CD14-positive monocyte (primary cell): ENCODE results near the gene IRF7. TPM values are rescaled to one million over a fixed set of nuclear protein-coding genes. Genes with fewer than 3 reads are reported as not detected.
A peak's percentile ranks its signal among the peaks of the same experiment; 100 is the strongest.

Experiments
- DNase-seq, 3 donors: peaks; one replicate each; pipeline ENCODE4 v3.0.0-alpha.2; 2011 to 2022
- H2AFZ ChIP-seq: 2 replicates; pipeline ENCODE4 v1.6.0; 2012; ENCODE audit warnings: mild to moderate bottlenecking, low read depth, low read length, inconsistent platforms; ENCODE audit not compliant: insufficient read depth, poor library complexity, severe bottlenecking
- H3K27ac ChIP-seq, 2 donors: 1 replicate in 1 of 2; 2 replicates in 1 of 2; pipeline ENCODE4 v1.5.1; 2012 to 2013; ENCODE audit warnings: low read length in 2 of 2, control low read depth in 1 of 2, inconsistent platforms in 1 of 2, low read depth in 1 of 2, mild to moderate bottlenecking in 1 of 2
- H3K27me3 ChIP-seq, 2 donors: one replicate each; pipeline versions ENCODE4 v1.6.0 to v1.6.1; 2011 to 2013; ENCODE audit warnings: low read length in 2 of 2; ENCODE audit not compliant: control insufficient read depth in 2 of 2, insufficient read depth in 2 of 2
- H3K36me3 ChIP-seq, 2 donors: replicated peaks in 1 of 2; 1 replicate in 1 of 2; 2 replicates in 1 of 2; pipeline versions ENCODE4 v1.5.1 to v1.6.1; 2012 to 2013; ENCODE audit warnings: low read length in 2 of 2, control low read depth in 1 of 2, inconsistent platforms in 1 of 2, mild to moderate bottlenecking in 1 of 2; ENCODE audit not compliant: insufficient read depth in 2 of 2, control insufficient read depth in 1 of 2
- H3K4me1 ChIP-seq, 2 donors: 1 replicate in 1 of 2; 2 replicates in 1 of 2; pipeline versions ENCODE4 v1.5.1 to v1.6.1; 2012 to 2013; ENCODE audit warnings: low read length in 2 of 2, control low read depth in 1 of 2, inconsistent platforms in 1 of 2, mild to moderate bottlenecking in 1 of 2, moderate library complexity in 1 of 2; ENCODE audit not compliant: insufficient read depth in 2 of 2, control insufficient read depth in 1 of 2
- H3K4me2 ChIP-seq: replicated peaks from 2 replicates; pipeline ENCODE3; 2012; ENCODE audit warnings: low read length, moderate library complexity, mild to moderate bottlenecking; ENCODE audit not compliant: poor library complexity, severe bottlenecking; ENCODE audit errors: extremely low read depth
- H3K4me3 ChIP-seq, 3 experiments: fragments of 200-600 bp in 1 of 3; sonication (generic) in 1 of 3; replicated peaks in 1 of 3; 1 replicate in 2 of 3; 2 replicates in 1 of 3; pipeline ENCODE4 v1.5.1; 2011 to 2013; ENCODE audit warnings: low read length in 3 of 3, mild to moderate bottlenecking in 3 of 3, control low read depth in 2 of 3, low read depth in 2 of 3, inconsistent platforms in 1 of 3, moderate library complexity in 1 of 3
- H3K79me2 ChIP-seq: 2 replicates; pipeline ENCODE4 v1.6.0; 2012; ENCODE audit warnings: mild to moderate bottlenecking, control low read depth, inconsistent platforms, low read length, moderate library complexity; ENCODE audit not compliant: insufficient read depth
- H3K9ac ChIP-seq: 2 replicates; pipeline ENCODE4 v1.6.0; 2017; ENCODE audit warnings: low read length, mild to moderate bottlenecking; ENCODE audit not compliant: insufficient read depth, poor library complexity, severe bottlenecking
- H3K9me3 ChIP-seq, 2 donors: replicated peaks in 1 of 2; 1 replicate in 1 of 2; 2 replicates in 1 of 2; pipeline versions ENCODE4 v1.5.1 to v1.6.1; 2012 to 2013; ENCODE audit warnings: low read length in 2 of 2, control low read depth in 1 of 2; ENCODE audit not compliant: control insufficient read depth in 1 of 2, insufficient read depth in 1 of 2
- H4K20me1 ChIP-seq: 2 replicates; pipeline ENCODE4 v1.6.0; 2012; ENCODE audit warnings: mild to moderate bottlenecking, low read length, control low read depth, moderate library complexity; ENCODE audit not compliant: insufficient read depth
- H3K27ac Mint-ChIP-seq, 7 donors: one replicate each; pipeline ENCODE4 v1.8.0; 2020; ENCODE audit warnings: mild to moderate bottlenecking in 7 of 7, mixed read lengths in 7 of 7, moderate library complexity in 6 of 7, inconsistent platforms in 2 of 7
- H3K27me3 Mint-ChIP-seq, 3 donors: one replicate each; pipeline ENCODE4 v1.8.0; 2021 to 2022; ENCODE audit warnings: low read depth in 3 of 3, mild to moderate bottlenecking in 3 of 3, mixed read lengths in 3 of 3, moderate library complexity in 3 of 3, inconsistent platforms in 1 of 3
- H3K36me3 Mint-ChIP-seq, 2 donors: one replicate each; pipeline ENCODE4 v1.8.0; 2020; ENCODE audit warnings: mixed read lengths in 2 of 2, inconsistent platforms in 1 of 2, mild to moderate bottlenecking in 1 of 2
- H3K4me1 Mint-ChIP-seq: one replicate; pipeline ENCODE4 v1.8.0; 2020; ENCODE audit warnings: mild to moderate bottlenecking, mixed read lengths
- H3K4me3 Mint-ChIP-seq, 2 donors: one replicate each; pipeline ENCODE4 v1.8.0; 2020; ENCODE audit warnings: mild to moderate bottlenecking in 2 of 2, mixed read lengths in 2 of 2, moderate library complexity in 1 of 2
- H3K9me3 Mint-ChIP-seq, 7 donors: one replicate each; pipeline ENCODE4 v1.8.0; 2020 to 2022; ENCODE audit warnings: mixed read lengths in 7 of 7, mild to moderate bottlenecking in 6 of 7, moderate library complexity in 6 of 7, inconsistent platforms in 2 of 7
- CTCF ChIP-seq: fragments of 200-600 bp; IDR thresholded peaks from one replicate; pipeline ENCODE4 v1.8.0; 2022; ENCODE audit warnings: antibody characterized with exemption, mild to moderate bottlenecking
- WGBS: methylation state at CpG from one replicate; pipeline ENCODE4 v1.1.5; 2013; ENCODE audit warnings: missing lambda C conversion rate; ENCODE audit not compliant: insufficient coverage; 5-methylcytosine and 5-hydroxymethylcytosine counted together
- intact Hi-C, 2 donors: fragments of 100-400 bp; cut with micrococcal nuclease; formaldehyde crosslinking; loops; one replicate each; pipeline versions ENCODE4 v1.15.0 to v1.15.1; 2023
- polyA plus RNA-seq, 3 donors: library from polyadenylated mRNA; depleted of rRNA in 1 of 3; unstranded in 2 of 3; stranded (reverse) in 1 of 3; fragments of 300-500 nt in 2 of 3; fragments of >200 nt in 1 of 3; fragmentation: Illumina TruSeq in 2 of 3; gene quantifications; 1 replicate in 2 of 3; 2 replicates in 1 of 3; pipeline ENCODE4 v1.2.3, GENCODE V29; 2012 to 2021

The IRF7 gene
- polyA plus RNA-seq, 3 donors, result 38.6 to 125 (median 42.9) TPM

- peak overlapping the region in 1 of 3 experiments; percentile 90 for H3K4me3 ChIP-seq
- DNase-seq, result peak; percentile 35 to 77 (median 59)
Observed at GRCh38 chr11:613369-613968, 2.3 kb downstream of the IRF7 start.

GRCh38 chr11:612961-613300, 2.8 kb downstream of the IRF7 start:
- Histone ChIP-seq H4K20me1 (peaks cover 55% of the 10 kb centered on the region), H3K27ac (peak overlapping the region; percentile 41 to 64), H3K79me2 (peaks cover 25% of the 10 kb centered on the region), H3K4me3 (no peak overlapping the region), H3K27me3 (no peaks in the 10 kb centered on the region), H3K36me3 (peaks cover 61 to 67% of the 10 kb centered on the region in 2 donors), H3K9me3 (no peaks in the 10 kb centered on the region), H2AFZ (no peak overlapping the region), H3K4me2 (no peak overlapping the region), H3K9ac (no peak overlapping the region), H3K4me1 (peaks cover 38 to 40% of the 10 kb centered on the region in 2 donors)
- intact Hi-C loops, result loop anchor here (5.0 kb wide), 1 partner anchor 36 kb away; the partner anchor contains the start of gene PHRF1 (in 2 of the 2)
- TF ChIP-seq CTCF, result no peak
- Mint-ChIP-seq H3K27me3 (peaks cover 0 to 1% (median 0%) of the 10 kb centered on the region in 3 donors), H3K4me1 (peaks cover 26% of the 10 kb centered on the region), H3K36me3 (peaks cover 38 to 57% of the 10 kb centered on the region in 2 donors), H3K9me3 (no peaks in the 10 kb centered on the region), H3K4me3 (no peak overlapping the region), H3K27ac (peak overlapping the region in 6 of 7 donors; percentile 82 to 94 (median 88))
- WGBS, result 94% methylated on average over 8 of the region's 10 CpGs
- DNase-seq, result no peak

More at GRCh38 chr11:613369-613968, 2.3 kb downstream of the IRF7 start:
- no peaks in the 10 kb centered on the region for H3K9me3 ChIP-seq
- intact Hi-C loops, result loop anchor here (5.0 kb wide), 1 partner anchor 36 kb away; the partner anchor contains the start of gene PHRF1 (in 2 of the 2)
- whole genome bisulfite sequencing, result 82% methylated on average over 11 of the region's 36 CpGs
- H2AFZ ChIP-seq, result no peak overlapping the region
- Mint-ChIP-seq H3K27ac (peak overlapping the region; percentile 53 to 94 (median 91)), H3K9me3 (no peaks in the 10 kb centered on the region), H3K27me3 (peaks cover 0 to 1% (median 0%) of the 10 kb centered on the region in 3 donors), H3K4me3 (peak overlapping the region in 1 of 2 donors; percentile 46), H3K4me1 (peaks cover 26% of the 10 kb centered on the region), H3K36me3 (peaks cover 34 to 56% of the 10 kb centered on the region in 2 donors)
- H3K36me3 ChIP-seq, result peaks cover 57 to 62% of the 10 kb centered on the region in 2 donors
- peaks cover 38 to 40% of the 10 kb centered on the region in 2 donors for H3K4me1 ChIP-seq
- H3K27ac ChIP-seq, result peak overlapping the region; percentile 59 to 93
- H3K27me3 ChIP-seq, result no peaks in the 10 kb centered on the region
- TF ChIP-seq CTCF, result no peak
- H3K4me2 ChIP-seq, result peak overlapping the region; percentile 85
- peaks cover 25% of the 10 kb centered on the region for H3K79me2 ChIP-seq
- H3K9ac ChIP-seq, result no peak overlapping the region
- H4K20me1 ChIP-seq, result peaks cover 55% of the 10 kb centered on the region
